HG03460 (cell line): ENCODE measurements around the gene EFCAB13.

ENCODE experiments used
- ATAC-seq: cut with Tn5 transposase; IDR thresholded peaks from one replicate; pipeline ENCODE4 v1.9.1; 2021; ENCODE audit not compliant: unreplicated experiment

EFCAB13 gene

DNA sequence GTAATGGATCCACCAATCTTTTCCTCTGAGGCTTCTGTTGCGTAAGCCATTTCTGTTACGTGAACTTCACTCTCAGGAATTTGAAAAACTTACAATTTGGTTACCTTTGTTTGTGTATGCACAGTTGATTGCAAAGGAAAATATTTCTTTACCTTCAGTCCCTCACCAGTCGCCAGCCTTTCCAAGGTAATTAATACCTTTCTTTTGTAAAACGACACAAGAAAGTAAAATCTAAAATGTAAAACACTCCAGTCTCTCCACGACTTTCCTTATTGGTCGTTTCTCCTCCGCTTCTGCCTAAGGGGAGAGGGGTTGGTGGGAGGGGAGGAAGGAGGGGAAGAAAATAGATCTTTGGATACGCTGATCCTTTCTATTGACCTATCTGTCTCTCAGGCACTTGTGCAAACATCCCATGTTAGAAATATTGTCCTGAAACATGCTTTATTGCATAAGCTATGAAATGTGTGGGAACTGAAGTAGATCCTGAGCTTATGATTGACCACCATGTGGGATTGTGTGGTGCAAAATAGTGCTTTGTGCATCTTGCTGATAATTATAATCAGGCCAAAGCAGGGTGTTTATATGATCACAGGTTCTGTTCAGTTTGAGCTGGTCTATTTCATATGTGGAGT lies 32.4 kb upstream of the EFCAB13 start:
- ATAC-seq = no peak

DNA sequence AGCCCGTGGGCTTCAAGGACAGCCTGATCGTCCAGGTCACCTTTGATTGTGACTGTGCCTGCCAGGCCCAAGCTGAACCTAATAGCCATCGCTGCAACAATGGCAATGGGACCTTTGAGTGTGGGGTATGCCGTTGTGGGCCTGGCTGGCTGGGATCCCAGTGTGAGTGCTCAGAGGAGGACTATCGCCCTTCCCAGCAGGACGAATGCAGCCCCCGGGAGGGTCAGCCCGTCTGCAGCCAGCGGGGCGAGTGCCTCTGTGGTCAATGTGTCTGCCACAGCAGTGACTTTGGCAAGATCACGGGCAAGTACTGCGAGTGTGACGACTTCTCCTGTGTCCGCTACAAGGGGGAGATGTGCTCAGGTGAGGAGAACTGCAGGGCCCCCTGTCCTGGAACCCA lies 31.5 kb upstream of the EFCAB13 start:
- no peak for ATAC-seq

DNA sequence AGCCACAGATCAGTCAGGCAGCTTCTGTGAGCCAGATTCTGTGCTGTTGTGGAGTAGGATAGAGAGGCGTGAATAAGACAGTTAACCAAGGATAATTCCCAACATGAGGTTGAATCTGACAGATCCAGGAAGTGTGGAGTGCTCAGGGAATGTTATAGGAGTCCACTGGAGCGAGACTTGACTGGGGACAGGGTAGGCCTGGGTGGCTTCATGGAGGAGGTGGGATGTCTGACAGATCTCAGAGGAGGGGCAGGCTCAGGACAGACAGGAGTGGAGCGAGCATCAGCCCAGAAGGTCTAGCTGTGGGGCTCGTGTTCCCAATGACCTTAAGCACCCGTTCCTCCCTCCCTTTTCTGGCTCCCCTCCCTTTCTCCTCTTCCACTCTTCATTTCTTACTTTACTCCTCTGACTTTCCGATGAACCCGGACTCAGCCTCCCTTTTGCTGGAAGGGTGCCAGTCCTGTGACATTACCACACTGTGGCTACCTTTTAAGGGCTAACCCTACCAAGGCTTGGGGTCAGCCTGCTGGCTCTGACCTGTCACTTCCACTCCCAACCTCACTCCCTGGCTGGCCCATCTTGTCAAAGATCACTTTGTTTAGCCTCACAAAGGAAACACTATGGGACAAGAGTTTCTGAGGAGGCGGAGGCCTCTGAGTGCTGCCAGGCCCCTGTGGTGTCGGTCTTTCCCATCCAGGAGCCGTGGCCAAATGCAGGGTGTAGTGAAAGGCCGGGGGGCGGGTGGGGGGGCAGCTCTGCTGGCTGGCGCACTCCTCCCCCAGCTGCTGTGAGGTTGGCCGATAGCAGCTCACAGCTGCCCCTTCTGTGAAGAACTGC lies 28.5 kb upstream of the EFCAB13 start:
- ATAC-seq = no peak

DNA sequence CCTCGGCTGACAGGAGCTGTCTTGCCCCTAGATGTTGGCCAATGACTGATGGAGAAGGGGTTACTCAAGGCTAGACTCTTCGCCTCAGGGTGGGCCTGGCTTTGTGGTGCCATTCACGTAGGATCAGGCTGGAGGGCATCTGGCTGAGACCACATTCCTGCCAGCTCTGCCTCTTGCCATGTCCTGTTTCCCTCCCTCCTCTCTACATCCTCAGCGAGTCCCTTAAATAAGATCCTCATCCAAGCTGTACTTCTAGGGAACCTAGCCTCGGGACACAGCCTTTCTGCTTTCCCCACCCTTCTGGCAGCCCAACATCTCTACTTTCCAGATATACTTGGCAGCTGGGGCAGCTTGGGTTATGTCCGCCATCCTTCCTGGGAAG lies 27.9 kb upstream of the EFCAB13 start:
- ATAC-seq = no peak

DNA sequence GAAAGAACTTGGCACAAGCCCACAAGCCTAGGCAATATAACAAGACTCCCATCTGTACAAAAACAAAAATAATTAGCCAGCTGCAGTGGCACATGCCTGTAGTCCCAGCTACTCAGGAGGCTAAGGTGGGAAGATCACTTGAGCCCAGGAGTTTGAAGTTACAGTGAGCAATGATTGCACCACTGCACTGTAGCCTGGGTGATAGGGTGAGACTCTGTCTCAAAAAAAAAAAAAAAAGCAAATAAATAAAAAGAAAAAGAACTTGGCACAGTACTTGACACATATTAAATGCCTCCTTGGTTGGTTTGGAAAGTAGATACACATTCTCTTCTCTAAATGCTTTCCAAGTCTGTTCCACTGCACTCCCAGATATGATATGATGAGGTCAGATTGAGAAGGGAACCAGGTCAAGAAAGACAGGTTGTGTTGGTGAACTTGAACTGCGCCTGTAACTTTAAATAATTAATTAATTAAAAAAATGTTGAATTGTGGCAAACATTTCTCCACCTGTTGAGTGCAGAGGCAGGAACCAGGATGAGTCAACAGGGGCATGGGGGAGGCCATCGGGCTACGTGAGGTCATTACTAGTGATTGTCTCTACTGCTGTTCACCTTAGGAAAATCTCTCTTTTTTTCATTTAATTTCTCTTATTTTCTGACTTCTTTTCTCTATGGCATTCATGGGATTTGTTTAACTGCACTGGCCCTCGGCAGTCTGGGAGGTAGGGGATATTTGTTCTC lies 25.9 kb upstream of the EFCAB13 start:
- no peak for ATAC-seq

DNA sequence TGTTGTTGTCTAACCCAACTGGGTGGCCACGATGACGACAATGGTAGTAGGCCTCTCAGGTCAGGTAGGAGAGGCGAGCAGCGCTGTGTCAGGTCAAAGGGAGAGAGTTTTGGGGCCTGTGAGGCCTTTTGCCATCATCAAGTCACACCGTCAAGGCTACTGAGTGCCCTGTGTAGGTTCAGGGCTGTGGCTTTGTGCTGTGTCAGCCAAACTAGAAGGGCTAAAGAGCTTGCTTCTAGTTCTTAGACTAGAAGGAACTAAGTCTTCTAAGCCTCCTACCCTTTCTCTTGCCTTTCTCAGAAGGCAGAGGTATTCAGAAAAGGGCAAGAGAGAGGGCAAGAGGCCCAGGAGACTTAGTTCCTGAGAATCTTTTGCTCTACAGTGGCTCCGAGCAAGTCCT lies 25.0 kb upstream of the EFCAB13 start:
- no peak for ATAC-seq

DNA sequence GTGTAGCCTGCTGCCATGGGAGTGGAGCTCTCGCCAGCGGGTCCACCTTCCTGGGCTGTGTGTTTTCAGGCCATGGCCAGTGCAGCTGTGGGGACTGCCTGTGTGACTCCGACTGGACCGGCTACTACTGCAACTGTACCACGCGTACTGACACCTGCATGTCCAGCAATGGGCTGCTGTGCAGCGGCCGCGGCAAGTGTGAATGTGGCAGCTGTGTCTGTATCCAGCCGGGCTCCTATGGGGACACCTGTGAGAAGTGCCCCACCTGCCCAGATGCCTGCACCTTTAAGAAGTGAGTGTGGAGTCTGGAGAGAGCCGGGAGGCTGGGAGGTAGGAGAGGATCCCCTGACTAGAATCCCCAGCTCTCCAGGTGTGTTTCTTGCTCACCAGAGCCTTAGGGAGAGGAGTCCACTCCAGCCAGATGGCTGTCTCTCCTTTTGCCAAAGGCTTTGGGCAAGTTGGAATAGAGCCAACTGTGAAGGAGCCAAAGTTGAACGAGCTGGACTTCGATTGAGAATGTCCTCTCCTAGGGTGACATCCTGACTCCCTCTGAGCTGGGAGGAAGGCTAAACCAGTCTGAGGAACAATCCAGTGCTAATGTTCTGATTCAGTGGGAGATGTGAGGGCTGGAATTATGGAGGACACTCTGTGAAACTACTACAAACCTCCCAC lies 24.4 kb upstream of the EFCAB13 start:
- no peak for ATAC-seq

DNA sequence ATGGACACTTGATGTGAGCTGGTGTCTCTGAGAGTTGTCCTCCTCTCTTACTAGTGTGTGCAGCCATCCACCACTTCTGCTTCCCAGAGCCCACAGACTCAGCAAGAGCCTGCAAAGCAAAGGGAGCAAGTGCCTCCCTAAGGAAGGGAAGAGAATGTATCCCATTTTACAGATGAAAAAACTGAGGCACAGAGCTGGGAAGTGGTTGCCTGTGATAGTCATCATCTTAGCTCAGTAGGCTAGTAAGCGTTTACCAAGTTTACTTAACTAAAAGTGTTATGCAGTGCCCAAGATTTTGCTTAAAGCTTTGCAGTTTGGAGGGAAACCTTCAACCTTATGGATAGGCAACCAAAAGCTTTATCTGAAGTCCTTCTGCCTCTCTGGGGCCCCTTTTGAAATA lies 23.0 kb upstream of the EFCAB13 start:
- no peak for ATAC-seq

DNA sequence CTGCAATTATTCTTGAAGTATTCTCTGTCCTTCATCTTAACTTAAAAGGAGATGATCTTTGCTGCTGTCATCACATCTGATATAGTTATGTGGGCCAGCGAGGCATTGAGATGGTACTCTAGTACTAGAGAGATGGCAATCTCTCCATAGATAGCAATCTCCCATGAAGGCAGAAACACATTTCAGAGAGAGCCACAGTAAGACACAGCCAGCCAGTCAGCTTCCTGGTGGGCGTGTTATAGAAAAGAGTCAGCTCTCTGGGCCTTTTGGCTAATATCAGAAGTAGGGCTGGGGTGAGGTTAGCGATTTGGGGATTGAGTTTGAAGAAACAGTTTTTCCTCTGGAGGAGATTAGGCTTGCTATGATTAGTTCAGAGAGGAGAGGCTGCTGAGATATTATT lies 22.6 kb upstream of the EFCAB13 start:
- ATAC-seq = no peak

DNA sequence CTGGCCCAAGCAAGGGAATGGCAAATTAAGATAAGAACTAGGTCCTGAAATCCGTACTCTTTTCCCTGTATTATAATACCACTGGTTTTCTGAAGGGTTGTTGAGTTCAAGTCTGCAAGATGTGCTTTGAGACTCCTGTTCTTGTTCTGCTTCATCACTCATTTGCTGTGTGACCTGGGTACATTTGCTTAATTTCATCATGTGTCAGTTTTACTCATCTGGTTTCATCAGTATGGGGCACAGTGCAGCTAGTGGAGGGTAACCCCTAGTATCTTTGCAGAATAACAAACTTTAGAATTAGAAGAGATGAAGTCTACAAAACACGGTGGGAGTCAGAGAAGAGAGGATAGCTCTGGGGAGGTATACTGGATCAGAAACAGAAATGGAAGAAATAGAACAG lies 21.9 kb upstream of the EFCAB13 start:
- no peak for ATAC-seq

DNA sequence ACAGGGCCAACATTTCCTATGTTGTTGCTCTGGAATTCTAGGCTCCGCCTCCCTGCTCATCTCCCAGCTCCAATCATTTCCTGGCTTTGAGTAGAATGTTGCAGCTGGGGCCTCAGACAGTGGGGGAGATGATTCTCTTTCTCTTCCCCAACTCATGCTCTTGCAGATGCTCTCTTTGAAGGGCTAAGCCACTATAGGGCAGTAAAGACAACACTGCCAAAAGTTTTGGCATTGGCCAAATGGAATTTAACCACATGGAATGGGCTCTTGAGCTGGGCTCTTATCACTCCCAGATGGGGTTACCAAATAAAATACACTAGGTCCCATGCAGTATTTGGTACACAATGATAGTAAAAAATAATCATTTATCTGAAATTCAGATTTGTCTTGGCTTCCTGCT lies 19.6 kb upstream of the EFCAB13 start:
- ATAC-seq = no peak

DNA sequence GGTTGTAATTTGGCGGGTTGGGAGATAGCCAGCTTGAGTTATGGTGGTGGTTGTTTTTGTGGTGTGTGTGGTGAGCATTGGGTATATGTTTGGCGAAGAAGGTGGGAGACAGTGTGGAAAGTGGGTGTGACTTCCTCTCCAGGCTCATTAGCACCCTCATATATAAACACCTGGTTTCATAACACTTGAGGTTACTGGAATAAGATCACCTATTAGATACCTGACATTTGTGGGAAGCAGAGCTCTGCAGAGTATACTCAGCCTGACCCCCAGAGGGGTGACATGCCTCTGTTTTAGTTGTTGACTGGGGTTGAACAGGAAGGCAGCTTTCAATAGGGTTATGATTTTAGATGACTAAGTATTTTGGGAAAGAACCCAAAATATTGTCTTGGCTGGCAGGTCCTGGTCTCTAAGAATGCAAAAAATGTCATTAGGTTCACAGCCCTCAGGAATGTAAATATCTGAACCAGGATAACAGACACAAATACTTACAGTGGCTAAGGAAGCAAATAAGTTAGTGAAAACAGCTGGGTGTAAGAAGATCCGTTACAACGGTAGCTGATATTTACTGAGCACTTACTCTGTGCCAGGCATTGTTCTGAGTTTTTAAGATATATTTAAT lies 18.3 kb upstream of the EFCAB13 start:
- ATAC-seq = no peak

DNA sequence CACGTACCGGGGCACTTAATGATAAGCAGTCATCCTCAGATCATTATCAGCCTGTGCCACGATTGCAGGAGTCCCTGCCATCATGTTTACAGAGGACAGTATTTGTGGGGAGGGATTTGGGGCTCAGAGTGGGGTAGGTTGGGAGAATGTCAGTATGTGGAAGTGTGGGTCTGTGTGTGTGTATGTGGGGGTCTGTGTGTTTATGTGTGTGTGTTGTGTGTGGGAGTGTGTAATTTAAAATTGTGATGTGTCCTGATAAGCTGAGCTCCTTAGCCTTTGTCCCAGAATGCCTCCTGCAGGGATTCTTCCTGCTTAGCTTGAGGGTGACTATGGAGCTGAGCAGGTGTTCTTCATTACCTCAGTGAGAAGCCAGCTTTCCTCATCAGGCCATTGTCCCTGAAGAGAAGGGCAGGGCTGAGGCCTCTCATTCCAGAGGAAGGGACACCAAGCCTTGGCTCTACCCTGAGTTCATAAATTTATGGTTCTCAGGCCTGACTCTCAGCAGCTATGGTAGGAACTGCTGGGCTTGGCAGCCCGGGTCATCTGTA lies 13.5 kb upstream of the EFCAB13 start:
- ATAC-seq = no peak

DNA sequence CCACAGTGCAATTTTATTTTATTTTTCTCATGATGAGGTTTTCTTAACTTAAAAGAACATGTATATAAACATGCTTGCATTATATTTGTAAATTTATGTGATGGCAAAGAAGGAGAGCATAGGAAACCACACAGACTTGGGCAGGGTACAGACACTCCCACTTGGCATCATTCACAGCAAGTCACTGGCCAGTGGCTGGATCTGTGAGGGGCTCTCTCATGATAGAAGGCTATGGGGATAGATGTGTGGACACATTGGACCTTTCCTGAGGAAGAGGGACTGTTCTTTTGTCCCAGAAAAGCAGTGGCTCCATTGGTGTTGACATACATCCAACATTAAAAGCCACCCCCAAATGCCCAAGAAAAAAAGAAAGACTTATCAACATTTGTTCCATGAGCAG lies 12.3 kb upstream of the EFCAB13 start:
- no peak for ATAC-seq

DNA sequence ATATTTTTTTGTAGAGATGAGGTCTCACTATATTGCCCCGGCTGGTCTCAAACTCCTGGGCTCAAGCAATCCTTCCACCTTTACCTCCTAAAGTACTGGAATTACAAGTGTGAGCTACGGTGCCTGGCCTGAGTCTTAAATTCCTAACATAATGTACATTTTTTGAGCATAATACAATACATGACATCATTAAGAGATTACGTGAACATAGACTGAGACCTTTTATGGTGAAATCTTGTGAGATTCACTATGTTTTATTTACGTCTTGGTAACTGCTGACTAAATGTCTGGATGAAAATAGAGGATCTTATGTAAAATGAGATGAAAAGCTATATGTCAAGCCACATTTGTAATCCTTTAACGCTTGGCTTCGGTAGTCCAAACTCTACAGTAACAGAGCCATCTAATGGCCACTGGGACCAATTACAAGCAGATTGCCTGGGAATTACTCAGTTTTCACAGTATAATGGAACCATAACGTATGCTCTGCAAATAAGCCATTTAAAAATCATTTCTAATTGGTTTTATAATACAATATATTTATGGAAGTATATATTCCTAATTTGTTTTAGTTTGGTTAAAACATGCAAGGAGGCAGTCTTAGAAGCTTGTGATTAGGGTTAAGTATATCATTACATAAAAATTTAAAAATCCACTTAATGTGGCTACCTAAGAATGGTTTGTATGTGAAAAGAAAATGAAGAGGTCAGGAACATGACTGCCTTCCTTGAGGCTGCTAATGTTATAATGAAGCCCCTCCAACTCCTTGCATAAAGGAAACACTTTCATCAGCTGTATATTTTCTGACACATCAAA lies 8.1 kb upstream of the EFCAB13 start:
- ATAC-seq = no peak

DNA sequence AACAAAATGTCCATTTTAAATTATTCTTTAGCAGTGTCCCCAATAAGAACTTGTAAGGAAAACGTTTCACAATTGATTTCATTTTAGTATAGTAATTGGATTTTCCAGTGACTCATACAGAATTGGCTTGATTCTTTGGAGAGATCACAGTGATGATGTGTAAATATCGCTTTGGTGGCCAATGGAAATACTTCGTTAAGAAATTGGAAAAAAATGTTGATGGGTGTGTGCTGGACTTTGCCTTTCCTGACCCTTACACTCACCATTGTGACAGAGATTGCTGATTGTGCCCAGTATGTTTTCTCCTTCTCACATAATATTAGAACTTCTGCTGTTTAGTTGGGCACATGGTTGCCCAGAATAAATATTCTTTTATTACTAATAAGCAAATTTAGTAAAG lies 7.4 kb upstream of the EFCAB13 start:
- ATAC-seq = no peak

DNA sequence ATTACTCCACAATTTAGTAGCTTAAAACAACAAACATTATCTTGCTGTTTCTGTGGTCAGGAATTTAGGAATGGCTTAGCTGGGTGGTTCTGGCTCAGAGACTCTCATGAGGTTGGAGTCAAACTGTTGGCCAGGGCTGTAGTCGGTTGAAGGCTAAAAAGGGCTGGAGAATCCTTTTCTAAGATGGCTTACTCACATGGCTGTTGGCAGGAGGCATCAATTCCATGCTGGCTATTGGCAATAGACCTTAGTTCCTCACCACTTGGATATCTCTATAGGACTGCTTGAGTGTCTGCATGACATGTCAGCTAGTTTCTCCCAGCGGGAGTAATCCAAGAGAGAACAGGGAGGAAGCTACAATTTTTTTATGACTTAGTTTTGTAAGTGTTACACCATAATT lies 6.6 kb upstream of the EFCAB13 start:
- ATAC-seq = no peak

DNA sequence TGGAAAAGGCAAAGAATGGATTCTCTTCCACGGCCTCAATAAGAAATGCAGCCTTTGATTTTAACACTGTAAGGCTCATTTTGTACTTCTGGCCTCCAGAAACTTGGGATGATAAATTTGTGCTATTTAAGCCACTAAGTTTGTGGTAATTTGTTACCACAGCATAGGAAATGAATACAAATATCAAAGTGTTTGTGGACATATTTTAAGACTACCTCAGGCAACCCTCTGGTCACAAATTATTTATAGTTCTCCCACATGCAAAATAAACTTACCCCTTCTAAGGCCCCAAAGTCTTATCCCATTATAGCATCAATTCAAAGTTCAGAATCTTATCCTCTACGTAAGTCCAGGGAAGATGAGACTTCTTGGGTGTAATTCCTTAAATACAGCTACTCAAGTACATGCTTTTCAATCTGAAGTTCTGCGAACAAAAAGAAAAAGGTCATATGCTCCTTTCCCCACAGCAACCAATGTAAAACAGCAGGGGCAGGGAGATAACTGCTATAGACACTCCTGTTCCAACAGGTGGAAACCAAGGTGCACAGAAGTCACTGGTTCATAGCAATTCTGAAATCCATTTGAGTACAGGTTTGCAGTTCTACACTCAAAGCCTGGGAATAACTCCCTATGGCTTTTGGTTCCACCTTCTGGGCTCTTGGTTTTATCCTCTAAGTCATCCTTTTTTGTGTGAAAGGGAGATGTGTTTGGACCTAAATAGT lies 5.4 kb upstream of the EFCAB13 start:
- no peak for ATAC-seq

DNA sequence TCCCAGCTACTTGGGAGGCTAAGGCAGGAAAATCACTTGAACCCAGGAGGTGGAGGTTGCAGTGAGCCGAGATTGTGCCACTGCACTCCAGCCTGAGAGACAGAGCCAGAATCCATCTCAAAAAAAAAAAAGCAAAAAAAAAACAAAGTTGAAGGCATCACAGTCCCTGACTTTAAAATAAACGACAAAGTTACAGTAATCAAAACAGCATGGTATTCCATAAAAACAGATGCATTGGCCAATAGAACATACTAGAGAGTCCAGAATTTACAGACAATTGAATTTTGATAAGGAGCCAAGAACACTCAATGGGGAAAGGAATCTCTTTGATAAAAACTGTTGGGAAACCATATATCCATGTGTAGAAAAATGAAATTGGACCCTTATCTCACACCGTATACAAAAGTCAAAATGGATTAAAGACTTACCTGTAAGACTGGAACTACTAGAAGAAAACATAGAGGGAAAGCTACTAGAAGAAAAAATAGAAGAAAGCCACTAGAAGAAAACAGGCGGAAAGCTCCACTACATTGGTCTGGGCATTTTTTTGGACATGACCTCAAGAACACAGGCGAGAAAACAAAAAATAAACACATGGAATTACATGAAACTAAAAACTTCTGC lies 2.8 kb upstream of the EFCAB13 start:
- ATAC-seq = no peak
